Ishikawa (cell line): ENCODE measurements around the gene MTHFD1L.
A peak's percentile ranks its signal among the peaks of the same experiment; 100 is the strongest.

Source experiments
- CEBPB ChIP-seq: IDR thresholded peaks from 2 replicates; pipeline ENCODE4 v1.6.1; 2012
- CREB1 ChIP-seq: IDR thresholded peaks from 2 replicates; pipeline ENCODE4 v1.6.1; 2012; ENCODE audit warnings: low read depth
- EGR1 ChIP-seq: IDR thresholded peaks from 2 replicates; pipeline ENCODE4 v1.6.1; 2012
- EP300 ChIP-seq: IDR thresholded peaks from 2 replicates; pipeline ENCODE4 v1.6.1; 2012; ENCODE audit warnings: borderline replicate concordance
- FOXM1 ChIP-seq: IDR thresholded peaks from 2 replicates; pipeline ENCODE4 v1.6.1; 2012; ENCODE audit warnings: low read depth, borderline replicate concordance
- MAX ChIP-seq: IDR thresholded peaks from 2 replicates; pipeline ENCODE4 v1.6.1; 2012
- NFIC ChIP-seq: IDR thresholded peaks from 2 replicates; pipeline ENCODE4 v1.6.1; 2012
- RAD21 ChIP-seq: IDR thresholded peaks from 2 replicates; pipeline ENCODE4 v1.6.1; 2012; ENCODE audit warnings: low read depth
- TAF1 ChIP-seq: IDR thresholded peaks from 2 replicates; pipeline ENCODE4 v1.6.1; 2012; ENCODE audit warnings: low read depth, mild to moderate bottlenecking
- TCF12 ChIP-seq: IDR thresholded peaks from 2 replicates; pipeline ENCODE4 v1.6.1; 2012; ENCODE audit warnings: low read depth
- TEAD4 ChIP-seq: IDR thresholded peaks from 2 replicates; pipeline ENCODE4 v1.6.1; 2012
- YY1 ChIP-seq: IDR thresholded peaks from 2 replicates; pipeline ENCODE4 v1.6.1; 2012; ENCODE audit warnings: low read depth
- ZBTB7A ChIP-seq: IDR thresholded peaks from 2 replicates; pipeline ENCODE4 v1.6.1; 2012; ENCODE audit warnings: low read depth
- TF ChIP-seq, protein P1 (sequence below): IDR thresholded peaks from 2 replicates; pipeline ENCODE4 v1.6.1; 2012
- TF ChIP-seq, protein P2 (sequence below): IDR thresholded peaks from 2 replicates; pipeline ENCODE4 v1.6.1; 2012; ENCODE audit warnings: low read depth, mild to moderate bottlenecking

Gene MTHFD1L

GRCh38 chr6:151109869-151110575 lies 244.5 kb downstream of the MTHFD1L start:
- TF ChIP-seq YY1 (no peak), TEAD4 (no peak), CREB1 (no peak), CEBPB (no peak), MAX (no peak), NFIC (no peak), ZBTB7A (no peak), TAF1 (no peak)
- TF ChIP-seq, protein P1, sequence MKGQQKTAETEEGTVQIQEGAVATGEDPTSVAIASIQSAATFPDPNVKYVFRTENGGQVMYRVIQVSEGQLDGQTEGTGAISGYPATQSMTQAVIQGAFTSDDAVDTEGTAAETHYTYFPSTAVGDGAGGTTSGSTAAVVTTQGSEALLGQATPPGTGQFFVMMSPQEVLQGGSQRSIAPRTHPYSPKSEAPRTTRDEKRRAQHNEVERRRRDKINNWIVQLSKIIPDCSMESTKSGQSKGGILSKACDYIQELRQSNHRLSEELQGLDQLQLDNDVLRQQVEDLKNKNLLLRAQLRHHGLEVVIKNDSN, result no peak
- TF ChIP-seq, protein P2, sequence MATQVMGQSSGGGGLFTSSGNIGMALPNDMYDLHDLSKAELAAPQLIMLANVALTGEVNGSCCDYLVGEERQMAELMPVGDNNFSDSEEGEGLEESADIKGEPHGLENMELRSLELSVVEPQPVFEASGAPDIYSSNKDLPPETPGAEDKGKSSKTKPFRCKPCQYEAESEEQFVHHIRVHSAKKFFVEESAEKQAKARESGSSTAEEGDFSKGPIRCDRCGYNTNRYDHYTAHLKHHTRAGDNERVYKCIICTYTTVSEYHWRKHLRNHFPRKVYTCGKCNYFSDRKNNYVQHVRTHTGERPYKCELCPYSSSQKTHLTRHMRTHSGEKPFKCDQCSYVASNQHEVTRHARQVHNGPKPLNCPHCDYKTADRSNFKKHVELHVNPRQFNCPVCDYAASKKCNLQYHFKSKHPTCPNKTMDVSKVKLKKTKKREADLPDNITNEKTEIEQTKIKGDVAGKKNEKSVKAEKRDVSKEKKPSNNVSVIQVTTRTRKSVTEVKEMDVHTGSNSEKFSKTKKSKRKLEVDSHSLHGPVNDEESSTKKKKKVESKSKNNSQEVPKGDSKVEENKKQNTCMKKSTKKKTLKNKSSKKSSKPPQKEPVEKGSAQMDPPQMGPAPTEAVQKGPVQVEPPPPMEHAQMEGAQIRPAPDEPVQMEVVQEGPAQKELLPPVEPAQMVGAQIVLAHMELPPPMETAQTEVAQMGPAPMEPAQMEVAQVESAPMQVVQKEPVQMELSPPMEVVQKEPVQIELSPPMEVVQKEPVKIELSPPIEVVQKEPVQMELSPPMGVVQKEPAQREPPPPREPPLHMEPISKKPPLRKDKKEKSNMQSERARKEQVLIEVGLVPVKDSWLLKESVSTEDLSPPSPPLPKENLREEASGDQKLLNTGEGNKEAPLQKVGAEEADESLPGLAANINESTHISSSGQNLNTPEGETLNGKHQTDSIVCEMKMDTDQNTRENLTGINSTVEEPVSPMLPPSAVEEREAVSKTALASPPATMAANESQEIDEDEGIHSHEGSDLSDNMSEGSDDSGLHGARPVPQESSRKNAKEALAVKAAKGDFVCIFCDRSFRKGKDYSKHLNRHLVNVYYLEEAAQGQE, result no peak

DNA sequence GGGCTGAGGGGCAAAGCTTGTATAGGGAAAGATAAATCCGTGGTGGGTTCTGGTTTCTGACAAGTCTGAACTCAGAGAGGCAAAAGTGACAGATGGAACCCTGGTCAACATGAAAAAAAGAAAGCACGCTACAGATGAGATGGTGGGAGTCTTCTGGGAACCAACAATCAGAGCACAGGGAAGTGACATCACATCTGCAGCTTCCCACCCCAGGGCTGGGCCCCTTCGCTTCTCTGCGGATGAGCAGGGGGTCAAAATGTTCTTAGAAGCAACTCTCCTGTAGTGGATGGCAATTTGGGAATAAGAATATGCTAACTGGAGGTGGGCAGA lies 245.0 kb downstream of the MTHFD1L start:
- TF ChIP-seq TAF1, result no peak
- no peak for TF ChIP-seq CEBPB
- TF ChIP-seq, protein P1, result no peak
- no peak for TF ChIP-seq NFIC
- no peak for TF ChIP-seq MAX

GRCh38 chr6:151111670-151112069 lies 246.2 kb downstream of the MTHFD1L start:
- TF ChIP-seq CREB1 (no peak), CEBPB (no peak), MAX (no peak), TEAD4 (no peak)
- TF ChIP-seq, protein P2, result no peak

DNA sequence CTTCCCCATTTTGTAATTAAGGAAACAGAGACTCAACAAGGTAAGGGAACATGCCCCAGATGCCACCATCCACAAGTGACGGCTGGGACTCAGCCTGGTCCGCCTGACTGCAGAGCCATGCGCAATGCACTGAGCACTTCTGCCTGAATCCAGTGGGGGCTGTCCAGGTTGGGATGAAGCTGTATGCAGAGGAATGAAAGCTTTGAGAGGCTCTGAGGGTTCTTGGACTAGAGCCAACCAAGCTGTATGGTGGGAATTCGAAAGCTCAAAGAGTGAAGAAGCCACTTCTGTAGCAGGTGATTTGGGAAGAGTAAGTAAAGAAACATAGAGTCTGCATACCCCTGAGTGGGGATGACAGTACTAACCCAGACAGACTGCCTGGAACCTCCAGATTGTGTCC lies 246.6 kb downstream of the MTHFD1L start:
- peak; percentile 54 for TF ChIP-seq NFIC
- TF ChIP-seq, protein P2, result no peak
- TF ChIP-seq RAD21, result no peak

GRCh38 chr6:151113641-151114040 lies 248.1 kb downstream of the MTHFD1L start:
- TF ChIP-seq NFIC (no peak), CREB1 (no peak), FOXM1 (no peak), TAF1 (no peak), CEBPB (no peak), MAX (no peak), TCF12 (no peak), EP300 (no peak), ZBTB7A (no peak), TEAD4 (no peak), EGR1 (no peak), YY1 (no peak), RAD21 (no peak)
- TF ChIP-seq, protein P1, result no peak
- TF ChIP-seq, protein P2, result no peak
